HG02938 (cell line): ENCODE measurements around the gene CDKN2AIPNL.

Experiments
- ATAC-seq: cut with Tn5 transposase; IDR thresholded peaks from one replicate; pipeline ENCODE4 v1.9.1; 2021; ENCODE audit warnings: mild to moderate bottlenecking, moderate library complexity; ENCODE audit not compliant: unreplicated experiment

Gene CDKN2AIPNL, protein sequence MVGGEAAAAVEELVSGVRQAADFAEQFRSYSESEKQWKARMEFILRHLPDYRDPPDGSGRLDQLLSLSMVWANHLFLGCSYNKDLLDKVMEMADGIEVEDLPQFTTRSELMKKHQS

DNA sequence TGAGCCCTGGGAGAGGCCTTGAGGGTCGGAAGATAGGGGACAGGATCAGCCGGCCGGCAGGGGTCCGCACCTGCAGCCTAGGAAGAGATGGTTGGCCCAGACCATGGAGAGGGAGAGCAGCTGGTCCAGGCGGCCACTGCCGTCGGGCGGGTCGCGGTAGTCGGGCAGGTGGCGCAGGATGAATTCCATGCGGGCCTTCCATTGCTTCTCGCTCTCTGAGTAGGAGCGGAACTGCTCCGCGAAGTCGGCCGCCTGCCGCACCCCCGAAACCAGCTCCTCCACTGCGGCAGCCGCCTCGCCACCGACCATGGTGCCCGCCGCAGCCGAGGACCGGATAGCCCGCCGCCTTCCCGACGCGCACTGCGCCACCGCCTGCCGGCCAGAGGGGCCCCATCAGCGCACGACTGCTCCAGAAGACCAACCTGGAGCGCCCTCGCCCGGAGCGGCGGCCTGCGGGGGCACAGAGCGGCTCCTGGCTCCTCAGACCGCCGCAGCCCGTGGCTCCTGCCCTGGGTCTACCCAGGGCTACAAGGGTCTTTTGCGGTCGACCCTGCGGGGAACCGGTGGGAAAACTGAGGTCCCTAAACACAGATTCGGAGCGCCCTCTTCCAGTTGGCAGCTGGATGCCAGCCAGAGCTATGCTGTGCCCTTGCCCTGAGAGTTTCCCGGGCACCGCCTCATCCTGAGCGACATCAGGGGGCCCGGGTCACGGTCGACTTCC is at the start of gene CDKN2AIPNL:
TSS of gene CDKN2AIPNL (minus strand) at position 336 of the 721 bp plus-strand sequence. CDS start at position 309, 27 bp downstream.
- ATAC-seq: peak; percentile 87

DNA sequence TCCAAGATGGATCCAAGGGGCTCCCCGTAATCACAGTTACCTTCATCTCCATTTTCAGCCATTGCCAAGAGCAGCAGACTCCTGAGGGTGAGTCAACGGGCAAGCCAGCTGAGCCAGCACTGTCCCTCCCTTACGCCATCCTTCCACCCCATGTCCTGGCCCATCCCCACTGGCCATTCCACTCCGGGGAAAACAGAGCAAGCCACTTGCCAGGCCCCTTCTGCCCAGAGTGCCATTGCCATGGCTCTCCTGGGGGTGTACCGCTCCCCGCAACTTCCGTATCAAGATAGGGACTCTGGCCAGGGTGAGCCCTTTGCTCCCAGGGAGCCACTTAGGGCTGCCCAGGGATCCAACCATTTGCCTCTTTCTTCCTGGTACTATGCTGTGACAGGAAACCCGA is 48.9 kb upstream of the CDKN2AIPNL start:
- ATAC-seq: no peak

DNA sequence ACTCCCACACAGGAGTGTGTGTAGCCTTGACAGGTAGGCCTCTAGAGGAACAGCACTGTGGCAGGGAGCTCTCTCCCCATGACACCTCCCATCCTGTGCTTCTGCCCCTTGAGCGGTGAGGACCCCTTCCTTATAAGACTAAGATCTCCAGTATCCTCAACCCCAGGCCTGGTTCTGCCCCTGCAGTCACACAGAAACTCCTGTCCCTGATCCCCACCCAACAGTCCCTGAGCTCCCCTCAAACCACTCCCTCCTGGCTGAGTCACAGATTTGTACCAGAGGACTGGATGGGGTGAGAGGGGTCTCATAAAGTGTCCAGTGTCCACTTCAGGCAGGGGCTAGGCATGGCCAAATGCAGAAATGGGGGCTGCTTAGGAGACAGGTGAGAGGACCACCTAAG is 47.8 kb upstream of the CDKN2AIPNL start:
- no peak for ATAC-seq

DNA sequence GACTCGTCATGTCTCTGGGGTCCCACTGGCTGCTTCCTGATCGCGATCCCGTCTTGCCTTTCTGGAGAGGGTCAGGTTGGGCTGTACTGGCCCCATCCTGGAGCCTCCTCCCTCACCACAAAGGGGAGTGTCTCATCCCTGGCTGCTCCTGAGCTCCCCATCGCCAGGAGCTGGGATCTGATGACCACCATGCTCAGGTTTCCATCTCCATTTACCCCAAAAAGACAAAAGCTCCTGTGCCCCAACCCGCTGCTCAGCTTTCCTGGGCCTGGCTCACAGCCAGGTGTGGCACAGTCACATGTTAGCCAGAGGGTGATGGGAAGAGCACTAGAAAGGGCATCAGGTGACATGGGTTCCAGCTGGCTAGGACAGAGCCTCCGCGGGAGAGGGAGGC is 47.3 kb upstream of the CDKN2AIPNL start:
- no peak for ATAC-seq

DNA sequence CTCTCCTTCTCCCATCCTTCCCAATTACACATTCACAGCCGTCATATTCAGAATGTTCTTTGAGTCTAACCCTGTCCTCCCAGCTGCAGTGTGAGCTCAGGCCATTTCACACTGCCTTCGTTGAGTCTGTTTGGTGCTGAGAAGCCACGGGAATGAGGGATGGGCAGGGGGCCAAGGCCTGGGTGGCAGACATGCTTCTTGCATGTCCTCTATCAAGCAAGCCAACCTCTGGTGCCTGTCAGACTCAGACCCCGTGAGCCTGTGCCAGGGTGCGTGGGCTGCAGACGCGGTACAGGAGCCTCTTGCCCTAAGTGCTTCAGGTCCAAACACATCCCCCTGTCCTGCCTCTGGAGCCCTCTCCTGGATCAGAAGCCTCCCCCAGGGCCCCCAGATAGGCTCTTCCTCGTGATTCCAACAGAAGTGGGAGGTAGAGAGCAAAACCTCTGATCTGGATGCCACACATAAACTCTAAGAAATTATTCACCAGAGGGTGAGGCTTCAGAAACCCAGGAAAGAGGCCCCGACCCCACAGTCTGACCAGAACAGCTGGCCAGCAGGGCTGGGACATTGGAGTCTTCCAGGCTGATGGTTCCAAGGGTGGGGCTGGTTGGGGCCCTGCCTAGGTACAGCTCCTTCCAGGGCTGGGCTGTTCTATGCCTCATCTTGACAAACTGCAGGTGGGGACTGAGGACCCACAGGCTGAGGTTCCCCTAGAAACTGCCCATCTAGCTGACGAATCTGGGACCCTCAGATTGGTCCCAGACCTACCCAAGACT is 46.7 kb upstream of the CDKN2AIPNL start:
- no peak for ATAC-seq

DNA sequence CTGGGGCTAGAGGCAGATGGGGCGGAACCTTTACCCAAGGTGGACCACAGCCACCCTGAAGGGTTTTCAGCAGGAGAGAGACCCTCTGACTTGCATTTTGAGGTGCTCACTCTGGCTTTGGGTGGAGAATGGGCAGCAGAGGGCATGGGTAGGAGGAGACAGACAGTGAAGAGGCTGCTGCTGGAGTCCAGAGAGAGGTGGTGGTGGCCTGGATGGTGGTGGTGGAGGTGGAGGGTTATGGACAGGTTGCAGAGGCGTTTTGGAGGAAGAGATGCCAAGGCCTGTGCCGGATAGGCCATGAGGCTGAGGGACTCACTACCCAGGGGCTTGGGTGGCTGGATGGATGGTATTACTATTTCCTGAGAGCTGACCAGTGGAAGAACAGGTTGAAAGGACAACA is 46.1 kb upstream of the CDKN2AIPNL start:
- no peak for ATAC-seq

DNA sequence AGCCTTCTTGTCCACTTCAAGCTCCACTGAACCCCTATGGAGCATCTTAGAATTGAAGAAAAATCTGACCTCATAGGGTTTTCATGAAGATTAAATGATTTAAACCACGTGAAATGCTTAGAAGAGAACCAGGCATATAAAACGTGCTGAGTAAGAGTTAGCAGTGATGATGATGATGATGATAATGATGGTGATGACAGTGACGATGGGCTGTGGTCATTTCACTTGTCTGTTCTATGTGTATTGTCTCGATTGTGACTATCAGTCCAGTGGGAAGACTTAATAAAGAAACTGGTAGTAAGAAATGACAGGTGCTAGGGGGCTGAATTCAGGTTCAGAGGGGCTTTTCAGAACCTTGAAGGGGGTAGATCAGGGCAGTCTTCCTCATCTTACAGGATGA is 45.1 kb upstream of the CDKN2AIPNL start:
- no peak for ATAC-seq

DNA sequence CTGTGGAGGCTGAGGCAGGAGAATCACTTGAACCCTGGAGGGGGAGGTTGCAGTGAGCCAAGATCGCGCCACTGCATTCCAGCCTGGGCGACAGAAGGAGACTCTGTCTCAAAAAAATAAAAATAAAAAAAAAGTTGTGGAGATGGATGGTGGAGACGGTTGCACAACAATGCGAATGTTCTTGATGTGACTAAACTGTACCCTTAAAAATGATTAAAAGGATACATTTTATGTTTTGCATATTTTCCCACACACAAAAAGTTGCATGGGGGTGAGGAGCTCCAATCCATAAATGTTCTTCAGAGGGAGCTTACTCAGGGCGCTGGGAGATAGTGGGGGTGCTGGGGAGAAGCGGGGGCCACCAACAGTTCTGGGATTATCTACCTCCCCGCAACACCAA is 43.8 kb upstream of the CDKN2AIPNL start:
- no peak for ATAC-seq

DNA sequence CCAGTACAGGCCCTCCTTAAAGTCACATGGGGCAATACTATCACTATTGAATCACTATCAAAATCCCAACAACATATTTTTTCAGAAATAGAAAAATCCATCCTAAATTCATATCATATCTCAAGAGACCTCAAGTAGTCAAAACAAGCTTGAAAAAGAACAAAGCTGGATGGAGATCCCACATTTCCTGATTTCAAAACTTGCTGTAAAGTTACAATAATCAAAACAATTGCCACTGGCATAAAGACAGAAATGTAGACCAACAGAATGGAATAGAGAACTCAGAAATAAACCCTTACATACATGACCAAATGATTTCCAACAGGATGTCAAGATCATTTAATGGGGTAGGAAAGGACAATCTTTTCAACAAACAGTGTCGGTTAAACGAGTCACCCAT is 41.3 kb upstream of the CDKN2AIPNL start:
- ATAC-seq: no peak

DNA sequence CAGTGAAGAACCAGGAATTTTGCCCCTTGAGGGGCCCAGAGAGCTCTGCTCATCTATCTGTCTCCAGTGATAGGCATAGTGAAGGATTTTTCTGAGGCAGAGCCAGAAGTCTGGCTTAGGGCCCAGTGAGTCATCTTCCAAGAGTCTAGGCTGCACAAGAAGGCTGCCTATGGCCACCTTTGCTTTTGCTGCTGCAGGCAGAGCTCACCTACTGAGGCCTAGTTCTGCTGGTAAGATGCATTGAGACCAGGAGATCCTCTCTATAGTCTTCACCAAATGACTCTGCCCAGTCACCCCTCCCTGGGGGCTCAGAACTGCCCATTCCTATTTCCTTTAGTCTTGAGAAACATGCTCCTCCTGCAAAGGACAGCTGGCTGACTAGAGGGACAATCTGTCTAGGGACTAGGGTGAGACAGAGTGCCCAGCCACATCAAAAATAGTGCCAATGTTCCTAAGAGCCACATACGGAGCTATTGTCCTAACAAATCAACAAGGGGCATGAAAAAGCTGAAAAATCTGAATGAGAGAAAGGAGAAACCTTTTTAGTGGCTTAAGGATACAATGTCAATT is 40.3 kb upstream of the CDKN2AIPNL start:
- ATAC-seq: no peak

DNA sequence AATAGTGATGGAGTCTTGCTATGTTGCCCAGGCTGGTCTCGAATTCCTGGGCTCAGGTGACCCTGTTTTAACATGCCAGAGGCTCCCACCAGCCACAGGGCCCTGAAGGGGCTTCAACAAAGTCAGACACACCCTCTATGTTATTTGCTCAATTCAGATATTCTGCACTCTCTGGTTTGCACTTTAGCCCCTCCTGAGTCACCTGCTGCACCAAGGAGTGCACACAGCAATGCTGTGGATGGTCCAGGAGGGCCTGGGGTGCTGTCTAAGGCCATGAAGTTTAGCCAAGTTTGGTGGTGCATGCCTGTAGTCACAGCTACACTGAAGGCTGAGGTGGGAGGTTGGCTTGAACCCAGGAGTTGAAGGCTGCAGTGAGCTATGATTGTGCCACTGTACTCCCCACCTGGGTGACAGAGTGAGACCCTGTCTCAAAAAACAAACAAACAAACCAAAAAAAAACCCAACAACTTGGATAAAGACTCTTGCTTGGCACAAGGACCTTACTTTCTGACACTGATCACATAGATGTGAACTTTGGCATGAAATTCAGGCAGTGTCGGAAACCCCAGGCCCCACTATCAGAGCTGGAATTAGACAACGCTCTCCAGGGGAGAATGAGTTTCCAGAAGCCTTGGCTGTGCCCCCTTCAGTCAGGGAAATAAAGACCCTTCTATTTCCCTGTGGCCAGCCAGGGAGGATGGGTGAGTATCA is 39.7 kb upstream of the CDKN2AIPNL start:
- ATAC-seq: no peak

DNA sequence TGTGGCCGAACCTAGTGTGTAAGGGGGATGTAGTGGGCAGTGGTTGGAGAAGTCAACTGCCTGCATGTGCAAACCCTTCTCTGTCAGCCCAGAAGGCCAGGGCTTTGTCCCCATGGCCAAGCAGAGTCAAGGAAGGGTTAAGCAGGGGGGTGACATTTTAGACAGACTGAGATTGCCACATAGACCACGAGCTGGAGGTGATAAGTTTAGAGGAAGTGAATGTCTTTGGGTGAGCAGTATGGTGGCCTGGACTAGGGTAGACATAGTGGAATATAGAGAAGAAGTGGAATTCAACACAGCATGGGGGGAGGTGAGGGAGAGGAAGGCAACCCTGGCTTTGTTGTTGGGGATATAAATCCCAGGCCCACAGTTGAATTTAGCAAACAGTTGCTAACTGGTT is 38.7 kb upstream of the CDKN2AIPNL start:
- no peak for ATAC-seq

DNA sequence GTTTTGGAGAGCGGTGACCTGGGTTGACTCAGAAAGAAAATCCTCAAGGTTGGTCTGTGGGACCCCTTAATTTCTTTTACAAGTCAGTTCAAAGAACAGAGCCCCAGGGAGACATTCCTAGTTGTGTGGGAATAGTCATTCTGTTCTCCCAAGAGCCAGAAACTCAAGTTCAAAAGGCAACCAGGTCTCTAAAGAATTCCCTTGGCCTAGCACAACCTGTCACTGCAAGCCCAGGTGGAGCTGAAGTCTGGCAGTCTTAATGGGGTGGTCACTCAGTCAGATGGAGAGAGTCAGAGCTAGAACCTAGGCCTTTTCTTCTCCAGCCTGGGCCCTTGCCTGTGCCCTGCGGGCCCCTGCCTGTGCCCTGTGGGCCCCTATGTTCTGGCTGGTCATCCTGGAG is 37.5 kb upstream of the CDKN2AIPNL start:
- no peak for ATAC-seq

DNA sequence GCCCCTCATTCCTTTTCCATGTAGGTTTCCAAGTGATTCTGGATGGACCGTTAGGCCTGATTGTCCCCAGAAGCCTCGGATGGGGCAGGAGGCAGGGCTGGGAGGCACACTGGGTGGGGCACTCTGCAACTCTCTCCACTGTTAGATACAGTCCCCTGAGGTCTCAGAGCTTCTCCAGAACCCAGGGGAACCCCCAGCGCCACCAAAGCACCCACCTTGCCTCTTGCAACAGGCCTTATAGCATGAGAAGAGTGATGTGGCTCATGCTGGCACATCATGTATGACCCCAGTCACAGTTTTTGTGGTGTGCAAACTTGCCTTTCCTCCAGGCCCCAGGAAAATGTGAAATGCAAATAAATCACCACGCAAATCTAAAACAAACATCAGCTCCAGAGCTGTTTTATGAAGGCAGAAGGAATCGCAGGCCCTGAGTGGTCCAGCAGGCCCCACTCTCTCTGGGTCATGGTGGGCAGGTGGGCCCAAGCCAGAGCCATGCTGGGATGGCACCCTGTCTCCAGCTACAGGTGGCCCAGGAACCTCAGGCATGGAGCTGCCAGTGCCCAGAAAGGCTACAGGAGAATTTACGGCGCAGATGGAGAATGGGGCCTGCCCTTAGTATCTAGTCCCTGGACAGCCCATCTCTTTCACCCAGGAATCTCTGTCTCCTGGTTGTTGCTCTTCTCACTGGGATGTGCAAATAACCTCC is 36.3 kb upstream of the CDKN2AIPNL start:
- ATAC-seq: no peak

DNA sequence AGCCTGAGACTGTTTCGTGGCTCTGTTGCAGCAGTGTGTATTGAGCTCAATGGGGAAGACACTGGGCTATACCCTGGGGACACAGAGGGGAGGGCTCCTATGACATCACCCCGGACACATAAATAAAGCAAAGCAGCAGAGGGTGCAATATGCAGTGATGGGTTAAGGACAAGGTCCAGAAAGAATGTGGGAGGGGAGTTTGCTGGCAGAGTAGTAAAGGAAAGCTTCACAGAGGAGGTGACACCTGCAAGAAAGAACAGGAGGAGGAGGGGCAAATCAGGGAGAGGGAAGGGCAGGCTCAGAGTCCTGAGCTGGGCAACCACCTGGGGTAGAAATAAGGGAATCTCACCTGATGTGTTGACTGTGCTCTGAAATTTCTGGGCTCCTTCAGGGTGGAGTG is 35.3 kb upstream of the CDKN2AIPNL start:
- ATAC-seq: no peak

DNA sequence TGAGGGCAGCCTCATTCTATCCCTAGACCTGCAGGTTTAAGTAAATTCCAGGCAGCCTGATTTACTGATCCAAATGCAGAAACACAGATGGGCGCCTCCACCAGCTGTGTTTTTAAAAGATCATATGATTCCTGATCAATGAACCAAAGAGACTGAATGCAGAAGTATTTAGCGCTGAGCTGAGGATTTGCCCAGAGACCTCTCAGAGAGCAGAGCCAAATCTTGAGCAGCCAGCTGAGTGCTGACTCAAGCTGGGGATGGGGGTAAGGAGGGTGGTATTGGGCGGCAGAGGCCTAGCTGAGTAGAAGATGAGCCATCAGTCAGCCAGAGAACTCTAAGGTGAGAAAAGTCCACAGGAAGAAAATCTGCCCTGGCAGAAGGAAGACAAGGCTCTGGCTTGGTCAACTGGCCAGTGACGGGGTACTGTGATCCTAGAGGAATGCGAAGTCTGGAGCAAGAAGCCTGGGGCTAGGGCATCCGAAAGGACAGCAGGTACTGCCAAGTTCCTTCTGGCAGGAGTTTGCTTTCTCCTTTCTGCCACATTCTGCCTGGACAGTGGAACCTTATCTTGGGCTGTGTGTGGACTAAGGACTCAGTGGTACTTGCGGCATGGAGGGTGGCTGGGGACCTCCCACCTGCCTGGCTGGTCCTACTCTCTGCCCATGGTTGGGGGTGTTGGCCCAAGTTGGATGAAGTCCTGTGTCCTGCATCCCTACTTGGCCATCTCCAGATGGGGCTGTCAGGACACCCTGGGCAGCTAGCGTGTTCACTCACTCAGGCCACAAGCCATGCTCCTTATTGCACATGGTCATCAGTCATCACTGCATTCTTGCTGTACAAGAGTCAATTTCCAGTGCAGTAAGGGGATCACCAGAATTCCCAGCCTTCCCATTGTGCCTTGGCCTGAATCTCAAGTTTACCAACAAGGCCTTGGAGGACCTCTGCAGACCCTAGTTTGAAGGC is 34.5 kb upstream of the CDKN2AIPNL start:
- no peak for ATAC-seq

DNA sequence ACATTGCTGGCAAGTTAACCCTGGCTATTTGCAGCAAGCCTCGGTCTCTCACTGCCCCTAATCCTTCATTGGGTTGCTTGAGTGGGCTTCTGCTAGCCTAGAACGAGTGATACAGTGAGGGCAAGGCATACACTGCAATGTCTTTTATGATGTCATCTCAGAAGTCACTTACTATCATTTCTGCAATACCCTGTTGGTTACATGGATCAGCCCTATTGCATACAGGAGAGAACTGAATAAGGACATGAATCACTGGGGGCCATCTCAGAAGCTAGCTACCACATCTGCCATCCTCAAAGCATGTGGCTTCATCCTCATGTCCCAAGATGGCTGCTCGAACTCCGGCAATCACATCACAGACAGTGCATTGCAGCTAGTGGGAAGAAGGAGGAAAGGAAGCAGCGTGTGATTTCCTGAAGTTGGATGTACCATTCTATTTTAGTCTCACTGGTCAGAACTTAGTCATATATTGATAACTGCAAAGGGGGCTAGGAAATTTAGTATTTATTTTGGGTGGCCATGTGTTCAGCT is 33.3 kb upstream of the CDKN2AIPNL start:
- no peak for ATAC-seq

DNA sequence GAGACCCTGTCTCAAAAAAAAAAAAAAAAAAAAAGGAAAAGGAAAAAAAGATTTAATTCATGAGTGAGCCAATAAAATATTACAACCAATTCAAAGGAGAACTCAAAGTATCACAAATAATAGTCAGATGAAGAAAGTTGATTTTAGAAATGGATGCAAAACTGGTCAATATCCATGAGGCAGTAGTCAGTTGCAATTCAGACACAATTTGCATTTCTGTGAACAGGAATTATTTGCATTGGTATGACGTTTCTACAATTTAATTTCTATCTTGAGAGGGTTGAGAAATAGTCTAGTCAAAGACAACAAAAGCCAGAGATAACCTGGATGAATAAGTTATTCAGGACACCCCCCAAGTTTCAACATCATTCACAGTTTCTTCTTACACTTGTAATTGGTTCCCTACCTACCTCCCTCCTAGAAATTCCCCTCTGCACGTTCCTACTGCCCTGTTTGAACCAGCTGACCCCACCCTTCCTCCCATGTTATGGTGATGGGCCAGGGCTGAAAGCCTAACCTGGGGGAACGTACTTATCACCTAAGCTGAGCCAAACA is 28.6 kb upstream of the CDKN2AIPNL start:
- ATAC-seq: no peak

DNA sequence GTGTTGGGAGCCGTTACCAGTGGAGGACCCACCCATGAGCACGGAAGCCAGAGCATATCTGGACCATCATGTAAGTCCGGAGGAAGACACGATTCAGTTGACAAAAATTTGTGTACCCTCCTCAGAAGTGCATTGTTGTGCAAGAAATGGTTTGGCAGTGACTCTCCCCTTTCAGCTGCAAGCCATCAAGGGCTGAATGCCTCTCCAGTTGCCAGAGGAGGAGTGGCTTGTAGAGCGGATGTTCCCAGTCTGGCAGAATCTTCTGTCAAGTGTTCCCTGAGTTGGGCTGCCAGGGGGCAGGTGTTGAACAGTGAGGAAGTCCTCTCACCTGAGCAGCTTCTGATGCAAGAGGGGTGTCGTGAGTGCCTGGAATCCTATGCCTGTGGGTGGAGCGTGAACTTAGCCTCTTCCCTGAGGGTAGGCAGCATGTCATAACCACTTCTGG is 27.6 kb upstream of the CDKN2AIPNL start:
- ATAC-seq: no peak
